Forelimb muscle (tissue), 1 donor: ENCODE measurements around the gene OCEL1. TPM values are rescaled to one million over a fixed set of nuclear protein-coding genes. Genes with fewer than 3 reads are reported as not detected.
A peak's percentile ranks its signal among the peaks of the same experiment; 100 is the strongest.
"Not testable (repeated sequence)": the region's sequence is repeated elsewhere in the genome, so short reads cannot be mapped to it uniquely, and the experiment has no call there.

ENCODE experiments used
- DNase-seq: peaks from one replicate; pipeline ENCODE4 v3.0.0-alpha.2; 2013; ENCODE audit warnings: low read depth
- polyA plus RNA-seq: library from polyadenylated mRNA; unstranded; fragments of 120-200 nt; gene quantifications from one replicate; pipeline ENCODE4 v1.2.1, GENCODE V29; 2013; ENCODE audit not compliant: insufficient read length

The OCEL1 gene
- 8.8 TPM for polyA plus RNA-seq

DNA sequence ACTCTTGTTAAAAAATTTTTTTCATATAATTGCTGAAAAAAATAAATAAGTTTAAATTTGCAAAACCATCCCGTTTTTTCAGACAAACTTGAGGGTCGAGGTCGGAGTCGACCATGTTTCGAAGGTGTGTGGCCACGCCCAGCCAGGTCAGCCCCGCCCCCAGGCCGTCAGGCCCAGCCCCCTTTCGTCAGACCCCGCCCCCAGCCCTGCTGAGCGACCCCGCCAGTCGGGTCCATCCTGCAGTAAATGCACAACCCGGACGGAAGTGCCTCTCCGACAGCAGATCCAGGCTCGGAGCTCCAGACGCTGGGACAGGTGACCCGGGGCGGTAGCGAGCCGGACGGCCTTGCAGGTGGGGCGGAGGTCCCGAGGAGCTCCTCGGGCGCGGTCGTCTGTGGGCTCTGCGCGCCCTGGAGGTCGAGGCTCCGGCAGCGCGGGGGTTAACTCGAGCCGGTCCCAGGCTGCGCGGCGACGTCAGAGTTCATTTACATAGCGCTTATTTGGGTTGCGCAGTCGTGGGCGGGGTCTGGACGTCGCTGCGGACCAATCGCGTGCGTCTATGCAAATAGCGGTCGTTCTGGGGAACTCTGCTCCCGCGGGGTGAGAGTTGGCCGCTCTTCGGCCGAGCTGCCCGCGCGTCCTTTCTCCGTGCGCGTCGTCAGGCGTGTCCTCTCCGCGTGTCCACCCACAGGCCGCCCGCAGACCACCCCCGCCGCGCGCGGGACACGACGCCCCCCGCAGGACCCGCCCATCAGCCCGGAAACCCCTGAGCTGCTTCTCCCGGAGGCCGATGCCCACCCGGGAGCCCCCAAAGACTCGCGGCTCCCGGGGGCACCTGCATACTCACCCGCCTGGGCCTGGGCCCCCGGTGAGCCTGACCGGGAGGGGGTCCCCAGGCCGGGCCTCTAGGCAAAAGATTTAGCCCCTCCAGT is at the start of gene OCEL1:
TSS of gene OCEL1 (plus strand) at position 225 of the 932 bp plus-strand sequence. CDS start at position 247, 22 bp downstream.
- DNase-seq, result peak; percentile 94

GRCh38 chr19:17178291-17178690 is 47.7 kb upstream of the OCEL1 start:
- DNase-seq, result no peak

DNA sequence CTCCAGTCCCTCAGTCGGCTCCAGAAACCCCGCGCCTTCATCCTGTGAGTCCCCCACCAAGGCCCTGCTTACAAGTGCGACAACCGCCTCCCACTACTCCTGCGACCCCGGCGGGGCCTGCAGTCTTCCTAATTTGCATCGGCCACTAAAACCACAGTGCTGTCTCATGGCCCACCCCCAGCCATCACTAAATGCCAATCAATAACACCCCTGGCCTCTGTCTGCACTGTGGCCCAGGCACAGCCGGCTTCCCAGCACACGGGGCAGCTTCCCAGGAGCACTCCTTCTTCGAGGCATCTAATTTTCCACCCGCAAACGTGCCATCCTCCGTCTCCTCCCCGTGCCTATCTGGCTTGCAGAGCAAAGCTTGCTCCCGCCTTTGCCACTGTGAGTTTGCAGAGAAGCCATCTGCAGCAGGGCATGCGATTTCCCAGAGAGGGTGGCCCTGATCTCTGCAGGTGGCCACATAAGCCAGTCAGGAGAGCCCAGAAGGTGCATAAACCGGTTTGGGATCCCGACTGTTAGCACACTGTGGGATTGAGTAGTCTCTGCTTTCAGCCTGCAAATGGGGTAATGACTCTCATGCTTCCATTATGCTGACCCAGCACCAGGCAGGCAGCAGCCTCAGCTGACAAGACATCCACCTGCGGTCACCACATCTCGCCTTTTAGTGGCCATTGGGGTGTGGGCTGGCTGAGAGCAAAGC is 44.9 kb upstream of the OCEL1 start:
- DNase-seq, result no peak

GRCh38 chr19:17183271-17183761 is 42.7 kb upstream of the OCEL1 start:
- DNase-seq, result no peak

GRCh38 chr19:17183858-17184321 is 42.1 kb upstream of the OCEL1 start:
- DNase-seq, result peak; percentile 11

- DNase-seq, result no peak
These were observed 41.6 kb upstream of the OCEL1 start for GRCh38 chr19:17184371-17184841.

- no peak for DNase-seq
These were observed 40.4 kb upstream of the OCEL1 start for GRCh38 chr19:17185590-17185989.

GRCh38 chr19:17191736-17192135 is 34.3 kb upstream of the OCEL1 start:
- not testable (repeated sequence) for DNase-seq

GRCh38 chr19:17192751-17193150 is 33.3 kb upstream of the OCEL1 start:
- no peak for DNase-seq

DNA sequence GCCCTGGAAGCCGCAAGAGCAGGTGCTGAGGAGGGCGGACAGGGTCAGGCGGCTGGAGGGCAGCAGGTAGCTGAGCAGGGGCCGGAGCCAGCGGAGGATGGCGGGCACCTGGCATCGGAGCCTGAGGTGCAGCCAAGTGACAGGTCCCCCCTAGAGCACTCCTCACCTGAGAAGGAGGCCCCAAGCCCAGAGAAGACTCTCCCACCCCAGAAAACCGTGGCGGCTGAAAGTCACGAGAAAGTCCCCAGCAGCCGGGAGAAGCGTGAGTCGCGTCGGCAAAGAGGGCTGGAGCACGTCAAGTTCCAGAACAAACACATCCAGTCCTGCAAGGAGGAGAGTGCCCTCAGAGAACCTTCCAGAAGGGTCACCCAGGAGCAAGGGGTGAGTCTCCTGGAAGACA is 31.4 kb upstream of the OCEL1 start:
- DNase-seq, result no peak

- DNase-seq, result no peak
These were observed 30.9 kb upstream of the OCEL1 start for GRCh38 chr19:17195106-17195505.

- no peak for DNase-seq
These were observed 29.4 kb upstream of the OCEL1 start for GRCh38 chr19:17196610-17197009.

DNA sequence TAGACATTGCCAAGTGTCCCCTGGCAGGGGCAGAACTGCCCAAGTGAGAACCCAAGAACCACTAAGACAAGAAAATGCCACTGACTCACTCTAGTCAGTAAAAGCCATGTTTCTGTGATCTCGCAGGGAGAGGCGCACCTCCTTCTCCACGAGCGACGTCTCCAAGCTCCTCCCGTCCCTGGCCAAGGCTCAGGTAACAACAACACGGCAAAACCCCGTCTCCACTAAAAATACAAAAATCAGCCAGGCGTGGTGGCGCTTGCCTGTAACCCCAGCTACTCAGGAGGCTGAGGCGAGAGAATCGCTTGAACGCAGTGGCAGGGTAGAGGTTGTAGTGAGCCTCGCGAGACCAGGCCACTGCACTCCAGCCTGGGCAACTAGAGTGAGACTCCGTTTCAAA is 28.4 kb upstream of the OCEL1 start:
- no peak for DNase-seq

- DNase-seq, result no peak
These were observed 25.5 kb upstream of the OCEL1 start for GRCh38 chr19:17200408-17201079.

DNA sequence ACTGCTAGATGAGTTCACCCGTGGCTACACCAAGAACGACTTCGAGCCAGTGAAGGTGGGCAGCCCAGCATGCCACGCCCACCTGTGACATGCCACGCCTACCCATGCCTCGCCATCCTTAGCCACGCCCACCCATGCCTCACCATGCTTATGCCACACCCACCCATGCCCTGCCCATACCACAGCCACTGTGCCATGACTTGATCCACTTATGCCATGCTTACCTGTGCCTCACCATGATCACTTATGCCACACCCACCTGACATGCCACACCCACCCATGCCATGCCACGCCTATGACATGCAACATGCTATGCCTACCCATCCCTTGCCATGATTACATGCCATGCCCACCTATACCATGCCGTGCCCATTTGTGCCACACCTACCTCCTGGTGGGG is 23.8 kb upstream of the OCEL1 start:
- DNase-seq, result no peak

DNA sequence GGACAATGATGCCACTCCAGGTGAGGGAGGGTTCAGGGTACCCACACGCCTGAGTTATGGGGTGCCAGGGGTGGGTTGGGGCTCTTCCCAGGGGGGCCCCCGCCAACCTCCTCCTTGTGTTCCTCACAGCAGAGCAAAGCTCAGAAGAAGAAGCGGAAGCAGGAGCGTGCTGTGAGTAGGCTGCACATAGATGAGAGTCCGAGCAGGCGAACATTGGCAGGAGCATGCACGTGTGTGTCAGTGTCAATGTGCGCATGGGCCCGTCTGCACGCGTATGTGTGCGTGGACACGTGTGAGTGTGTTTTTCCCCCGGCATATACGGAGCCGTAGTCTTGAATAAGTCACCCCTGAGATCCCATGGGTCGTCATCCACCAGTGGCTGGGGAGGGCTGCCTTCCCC is 23.3 kb upstream of the OCEL1 start:
- DNase-seq, result no peak

- no peak for DNase-seq
These were observed 20.5 kb upstream of the OCEL1 start for GRCh38 chr19:17205237-17206140.

DNA sequence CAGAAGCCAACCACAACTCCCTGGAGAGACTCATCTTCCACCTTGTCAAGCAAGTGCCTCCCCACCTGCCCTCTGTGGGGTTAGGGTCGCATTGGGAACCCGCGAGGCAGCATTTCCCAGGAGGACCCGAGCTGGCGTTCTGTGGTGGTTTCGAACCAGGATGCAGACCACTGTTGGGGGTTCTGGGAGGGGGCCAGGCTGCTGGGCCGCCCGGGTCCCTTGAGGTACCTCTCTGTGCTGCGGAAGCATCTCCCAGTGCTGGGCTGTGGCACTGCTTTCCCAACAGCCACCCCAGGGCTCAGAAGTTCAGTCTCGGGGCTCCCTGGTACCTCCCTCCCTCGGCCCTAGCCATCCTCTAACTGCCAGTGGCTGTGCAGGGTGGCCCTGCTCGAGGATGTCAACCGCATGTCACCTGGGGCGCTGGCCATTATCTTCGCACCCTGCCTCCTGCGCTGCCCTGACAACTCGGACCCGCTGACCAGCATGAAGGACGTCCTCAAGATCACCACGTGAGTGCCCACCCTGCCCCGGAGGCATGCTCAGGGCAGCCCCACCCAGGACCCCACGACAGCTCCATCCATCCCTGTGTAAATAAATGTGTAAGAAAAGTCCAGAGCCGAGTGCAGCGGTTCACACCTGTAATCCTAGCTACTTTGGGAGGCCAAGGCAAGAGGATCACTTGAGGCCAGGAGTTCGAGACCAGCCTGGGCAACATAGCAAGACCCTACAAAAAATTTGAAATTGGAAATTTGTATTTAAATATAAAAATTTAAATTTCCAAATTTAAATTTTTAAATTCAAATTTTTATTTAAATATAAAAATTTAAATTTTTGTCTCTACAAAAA is 19.1 kb upstream of the OCEL1 start:
- no peak for DNase-seq

- DNase-seq, result no peak
These were observed 16.6 kb upstream of the OCEL1 start for GRCh38 chr19:17209126-17210036.
